Neutrophil (primary cell): ENCODE measurements around the gene TTC17.
A peak's percentile ranks its signal among the peaks of the same experiment; 100 is the strongest.

Source experiments
- H3K27ac ChIP-seq: fragments of 200-600 bp; sonication (generic); 2 replicates; pipeline ENCODE4 v1.5.1; 2016; ENCODE audit warnings: mild to moderate bottlenecking, moderate library complexity
- H3K27me3 ChIP-seq: fragments of 200-600 bp; sonication (generic); 2 replicates; pipeline ENCODE4 v1.6.0; 2016; ENCODE audit warnings: mild to moderate bottlenecking
- H3K36me3 ChIP-seq: fragments of 200-600 bp; sonication (generic); 2 replicates; pipeline ENCODE4 v1.5.1; 2017
- H3K4me1 ChIP-seq, 2 experiments: fragments of 200-600 bp in 1 of 2; sonication (generic) in 1 of 2; 1 replicate in 1 of 2; 2 replicates in 1 of 2; pipeline versions ENCODE4 v1.5.1 to v1.6.1; 2013 to 2016; ENCODE audit warnings: low read depth in 1 of 2, low read length in 1 of 2, mild to moderate bottlenecking in 1 of 2, moderate library complexity in 1 of 2; ENCODE audit not compliant: control insufficient read depth in 1 of 2, insufficient read depth in 1 of 2
- H3K4me3 ChIP-seq, 2 experiments: fragments of 200-600 bp in 1 of 2; sonication (generic) in 1 of 2; 1 replicate in 1 of 2; 2 replicates in 1 of 2; pipeline ENCODE4 v1.5.1; 2013 to 2016; ENCODE audit warnings: low read depth in 1 of 2, low read length in 1 of 2, mild to moderate bottlenecking in 1 of 2, moderate library complexity in 1 of 2
- H3K9me3 ChIP-seq: fragments of 200-600 bp; sonication (generic); 2 replicates; pipeline ENCODE4 v1.5.1; 2016
- TF ChIP-seq, protein P1 (sequence below): fragments of 200-600 bp; sonication (generic); IDR thresholded peaks from 2 replicates; pipeline ENCODE4 v1.5.1; 2016; ENCODE audit warnings: antibody characterized with exemption

TTC17 gene

DNA sequence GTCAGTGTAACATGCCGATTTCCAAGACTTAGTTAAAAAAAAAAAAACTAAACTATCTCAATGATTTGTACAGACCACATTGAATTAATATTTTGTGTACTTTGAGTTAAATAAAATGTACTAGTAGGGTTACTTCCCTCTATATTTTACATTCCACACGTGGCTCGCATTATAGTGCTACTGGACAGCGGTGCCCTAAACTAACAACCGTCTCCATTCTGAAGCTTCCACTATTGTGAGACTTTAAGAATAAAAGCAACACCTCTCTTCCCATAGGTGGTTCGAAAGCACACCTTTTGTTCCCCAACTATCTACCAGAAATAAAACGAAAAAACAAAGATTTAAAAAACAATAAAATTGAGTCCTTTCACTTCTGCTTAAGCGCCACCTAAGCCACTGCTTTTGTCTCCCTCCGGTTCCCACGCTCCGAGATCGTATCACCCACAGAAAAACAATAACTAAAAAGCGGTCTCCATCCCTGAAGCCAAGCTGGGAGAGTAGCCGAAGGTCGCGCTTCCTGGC is 380 bp upstream of the TTC17 start:
- Histone ChIP-seq H3K27me3 (peaks cover 4% of the 10 kb centered on the region), H3K4me1 (peaks cover 20 to 21% of the 10 kb centered on the region in 2 experiments), H3K36me3 (no peaks in the 10 kb centered on the region), H3K4me3 (peak overlapping the region; percentile 78 to 96), H3K27ac (peak overlapping the region; percentile 85), H3K9me3 (no peaks in the 10 kb centered on the region)
- TF ChIP-seq, protein P1, sequence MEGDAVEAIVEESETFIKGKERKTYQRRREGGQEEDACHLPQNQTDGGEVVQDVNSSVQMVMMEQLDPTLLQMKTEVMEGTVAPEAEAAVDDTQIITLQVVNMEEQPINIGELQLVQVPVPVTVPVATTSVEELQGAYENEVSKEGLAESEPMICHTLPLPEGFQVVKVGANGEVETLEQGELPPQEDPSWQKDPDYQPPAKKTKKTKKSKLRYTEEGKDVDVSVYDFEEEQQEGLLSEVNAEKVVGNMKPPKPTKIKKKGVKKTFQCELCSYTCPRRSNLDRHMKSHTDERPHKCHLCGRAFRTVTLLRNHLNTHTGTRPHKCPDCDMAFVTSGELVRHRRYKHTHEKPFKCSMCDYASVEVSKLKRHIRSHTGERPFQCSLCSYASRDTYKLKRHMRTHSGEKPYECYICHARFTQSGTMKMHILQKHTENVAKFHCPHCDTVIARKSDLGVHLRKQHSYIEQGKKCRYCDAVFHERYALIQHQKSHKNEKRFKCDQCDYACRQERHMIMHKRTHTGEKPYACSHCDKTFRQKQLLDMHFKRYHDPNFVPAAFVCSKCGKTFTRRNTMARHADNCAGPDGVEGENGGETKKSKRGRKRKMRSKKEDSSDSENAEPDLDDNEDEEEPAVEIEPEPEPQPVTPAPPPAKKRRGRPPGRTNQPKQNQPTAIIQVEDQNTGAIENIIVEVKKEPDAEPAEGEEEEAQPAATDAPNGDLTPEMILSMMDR: no peak

DNA sequence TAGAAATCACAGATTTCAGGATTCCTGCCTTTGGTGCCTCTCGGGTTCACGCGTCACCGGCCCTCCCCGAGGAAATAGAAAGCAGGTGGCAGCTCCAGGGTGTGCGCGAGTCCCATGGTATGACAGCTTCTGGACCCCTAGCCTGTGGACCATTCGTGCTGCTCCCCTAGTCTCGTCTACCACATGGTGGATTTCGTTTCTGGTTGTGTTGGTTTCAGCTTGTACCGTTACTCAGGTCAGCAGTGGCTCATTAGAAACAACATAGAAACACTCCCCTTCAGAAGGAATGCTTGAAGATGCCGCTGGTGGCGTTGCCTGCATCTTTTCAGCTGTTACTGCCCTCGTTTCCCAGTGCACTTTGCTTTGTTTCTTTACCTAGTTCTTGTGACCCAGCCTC is 700 bp downstream of the TTC17 start:
- TF ChIP-seq, protein P1: no peak
- Histone ChIP-seq H3K27me3 (peaks cover 4% of the 10 kb centered on the region), H3K4me1 (peaks cover 20 to 21% of the 10 kb centered on the region in 2 experiments), H3K27ac (peak overlapping the region; percentile 85), H3K4me3 (peak overlapping the region; percentile 78 to 96), H3K9me3 (no peaks in the 10 kb centered on the region), H3K36me3 (no peaks in the 10 kb centered on the region)

DNA sequence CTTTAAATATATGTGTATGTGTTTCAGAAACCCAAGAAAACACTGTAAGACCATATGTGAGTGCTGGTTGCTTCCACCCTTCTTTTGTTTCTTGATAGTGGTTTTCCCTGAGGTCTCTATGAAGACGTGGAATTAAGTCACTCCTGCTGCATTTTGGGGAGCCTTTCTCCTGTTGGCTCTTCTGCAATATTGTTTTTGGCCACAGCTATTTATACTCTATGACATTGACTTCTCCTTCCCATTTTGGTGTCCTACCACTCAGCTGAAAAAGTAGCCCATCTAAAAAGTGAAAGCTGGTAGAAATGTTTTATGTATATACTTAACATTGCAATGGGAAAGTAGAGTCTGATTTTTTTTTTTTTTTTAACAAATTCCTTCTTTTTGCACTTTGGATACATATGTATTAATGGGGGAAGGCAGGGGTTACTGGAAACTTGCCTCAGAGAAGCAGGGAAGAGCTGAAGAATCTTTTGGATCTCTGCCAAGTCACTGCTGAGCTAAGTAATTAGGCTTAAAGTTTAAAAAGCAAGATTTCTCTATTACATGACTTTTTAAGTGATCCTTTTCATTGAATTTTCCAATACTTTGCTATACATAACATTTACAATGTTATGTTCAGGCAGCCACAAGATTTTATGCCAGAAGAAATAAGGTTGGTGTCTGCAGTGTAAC is 1.8 kb downstream of the TTC17 start:
- Histone ChIP-seq H3K27me3 (no peaks in the 10 kb centered on the region), H3K36me3 (no peaks in the 10 kb centered on the region), H3K27ac (no peak overlapping the region), H3K9me3 (no peaks in the 10 kb centered on the region), H3K4me3 (no peak overlapping the region), H3K4me1 (peaks cover 20 to 21% of the 10 kb centered on the region in 2 experiments)
- TF ChIP-seq, protein P1: no peak

DNA sequence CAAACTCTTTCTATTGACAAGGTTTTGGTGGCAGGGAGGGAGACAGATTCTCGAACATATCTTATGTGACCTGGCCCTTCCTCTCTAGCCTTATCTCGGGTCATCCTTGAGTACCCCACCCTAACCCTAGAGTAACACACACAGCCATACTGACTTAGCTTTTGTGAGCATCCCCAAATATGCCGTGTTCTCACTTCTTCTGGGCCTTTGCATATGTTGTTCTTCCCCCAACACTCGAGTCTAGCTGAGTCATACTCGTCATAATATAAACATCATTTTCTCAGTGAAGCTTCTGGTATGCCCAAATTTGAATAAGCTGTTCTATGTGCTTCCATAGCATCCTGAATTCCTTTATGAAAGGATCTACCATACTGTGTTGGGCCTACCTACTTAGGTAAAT is 8.0 kb downstream of the TTC17 start:
- Histone ChIP-seq H3K4me3 (no peak overlapping the region), H3K27ac (no peak overlapping the region), H3K9me3 (no peaks in the 10 kb centered on the region), H3K27me3 (no peaks in the 10 kb centered on the region), H3K4me1 (no peaks in the 10 kb centered on the region), H3K36me3 (peaks cover 7% of the 10 kb centered on the region)
- TF ChIP-seq, protein P1: no peak

DNA sequence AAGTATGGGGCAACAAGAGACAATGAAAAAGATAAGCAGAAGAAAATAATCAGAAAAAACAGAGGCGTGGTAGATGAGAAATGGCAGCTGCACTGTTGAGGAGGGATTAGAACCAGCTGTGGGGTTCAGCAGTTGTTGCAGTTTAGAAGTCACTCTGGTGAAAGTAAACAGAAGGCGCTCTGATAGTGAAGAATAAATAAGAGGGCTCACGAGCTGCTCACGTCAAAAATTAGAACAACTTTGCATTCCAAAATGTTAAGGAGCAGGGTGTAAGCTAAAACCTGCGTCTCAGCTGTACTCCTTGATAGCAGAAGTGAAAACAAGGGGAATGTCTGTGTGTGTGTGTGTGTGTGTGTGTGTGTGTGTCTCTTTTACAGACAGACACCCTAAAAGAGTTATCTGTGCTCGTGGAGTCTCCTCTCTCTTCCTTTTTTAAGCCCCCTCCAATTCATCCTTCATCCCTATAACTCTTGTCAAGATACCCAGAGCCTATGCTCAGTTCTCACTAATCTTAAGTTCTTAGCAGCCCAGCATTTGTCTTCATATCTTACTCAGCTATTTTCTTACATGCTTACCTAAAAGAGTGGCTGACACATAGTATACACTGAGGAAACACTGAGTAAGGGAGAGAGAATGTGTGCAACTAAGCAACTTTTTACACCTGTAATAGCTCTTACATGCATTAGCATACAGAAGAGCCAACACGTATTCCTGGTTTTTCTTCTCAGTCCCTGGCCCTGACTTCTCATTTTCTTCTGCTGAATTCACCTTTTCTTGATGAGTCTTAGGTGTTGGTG is 8.9 kb downstream of the TTC17 start:
- TF ChIP-seq, protein P1: no peak
- Histone ChIP-seq H3K36me3 (peaks cover 9% of the 10 kb centered on the region), H3K9me3 (no peaks in the 10 kb centered on the region), H3K27ac (no peak overlapping the region), H3K4me3 (no peak overlapping the region), H3K4me1 (no peaks in the 10 kb centered on the region), H3K27me3 (no peaks in the 10 kb centered on the region)
